Measurements from ENCODE around the gene AP5S1. TPM values are rescaled to one million over a fixed set of nuclear protein-coding genes. Genes with fewer than 3 reads are reported as not detected.

AP5S1 gene
- total RNA-seq, 1 experiment from 2014 or later, result 17.5 TPM

- intact Hi-C loops (cut with micrococcal nuclease; ENCODE audit: unreplicated experiment), result no loop called here
- Histone ChIP-seq H3K9me3 (ENCODE audit: low read depth, low read length, poor library complexity, severe bottlenecking) (no peaks in the 10 kb centered on the region), H3K27ac (ENCODE audit: low read depth, low read length, poor library complexity, severe bottlenecking) (peak overlapping the region; percentile 91), H3K4me1 (ENCODE audit: insufficient read depth, low read length, poor library complexity, severe bottlenecking) (peaks cover 27% of the 10 kb centered on the region), H3K36me3 (ENCODE audit: insufficient read depth, low read length, poor library complexity, severe bottlenecking) (peaks cover 48% of the 10 kb centered on the region), H3K4me3 (ENCODE audit: low read depth, low read length, poor library complexity, severe bottlenecking) (peak overlapping the region; percentile 97), H3K27me3 (replicated peaks; ENCODE audit: insufficient read depth, low read depth, low read length, poor library complexity) (no peaks in the 10 kb centered on the region)
- CTCF ChIA-PET, result no interaction called here
- BruUV-seq (replicated peaks), result no TSS peak
- DNase-seq (ENCODE audit: low spot score), result no peak
- TF ChIP-seq EZH2 (IDR thresholded peaks at IDR 0.05; ENCODE audit: borderline replicate concordance, low read depth, low read length, poor library complexity, severe bottlenecking) (no peak), CTCF (conservative IDR thresholded peaks at IDR 0.05; ENCODE audit: low read depth, low read length) (no peak)
- POLR2A ChIA-PET (ENCODE audit: low non-redundant PET), result no interaction called here
These were observed 23.2 kb upstream of the AP5S1 start for GRCh38 chr20:3797226-3797545.

- Histone ChIP-seq H3K9me3 (ENCODE audit: low read depth, low read length, poor library complexity, severe bottlenecking) (no peaks in the 10 kb centered on the region), H3K4me1 (ENCODE audit: insufficient read depth, low read length, poor library complexity, severe bottlenecking) (peaks cover 27% of the 10 kb centered on the region), H3K27ac (ENCODE audit: low read depth, low read length, poor library complexity, severe bottlenecking) (peak overlapping the region; percentile 91), H3K4me3 (ENCODE audit: low read depth, low read length, poor library complexity, severe bottlenecking) (peak overlapping the region; percentile 97), H3K36me3 (ENCODE audit: insufficient read depth, low read length, poor library complexity, severe bottlenecking) (peaks cover 54% of the 10 kb centered on the region), H3K27me3 (replicated peaks; ENCODE audit: insufficient read depth, low read depth, low read length, poor library complexity) (no peaks in the 10 kb centered on the region)
- POLR2A ChIA-PET (ENCODE audit: low non-redundant PET), result interaction anchor here (0.6 kb wide), 1 partner anchor 16 kb away, joined by 8 read pairs; no protein-coding TSS in a partner anchor
- BruUV-seq (replicated peaks), result no TSS peak
- CTCF ChIA-PET, result no interaction called here
- intact Hi-C loops (cut with micrococcal nuclease; ENCODE audit: unreplicated experiment), result no loop called here
- DNase-seq (ENCODE audit: low spot score), result no peak
- TF ChIP-seq CTCF (conservative IDR thresholded peaks at IDR 0.05; ENCODE audit: low read depth, low read length), result no peak
- TF ChIP-seq EZH2 (IDR thresholded peaks at IDR 0.05; ENCODE audit: borderline replicate concordance, low read depth, low read length, poor library complexity, severe bottlenecking), result no peak
These were observed 22.6 kb upstream of the AP5S1 start for GRCh38 chr20:3797592-3798372.

GRCh38 chr20:3798373-3798768 lies 22.0 kb upstream of the AP5S1 start:
- CTCF ChIA-PET, result no interaction called here
- BruUV-seq (replicated peaks), result TSS peak; percentile 49
- TF ChIP-seq EZH2 (IDR thresholded peaks at IDR 0.05; ENCODE audit: borderline replicate concordance, low read depth, low read length, poor library complexity, severe bottlenecking) (no peak), CTCF (conservative IDR thresholded peaks at IDR 0.05; ENCODE audit: low read depth, low read length) (no peak)
- DNase-seq (ENCODE audit: low spot score), result no peak
- H3K36me3 ChIP-seq (ENCODE audit: insufficient read depth, low read length, poor library complexity, severe bottlenecking), result peaks cover 60% of the 10 kb centered on the region
- intact Hi-C loops (cut with micrococcal nuclease; ENCODE audit: unreplicated experiment), result no loop called here
- no peaks in the 10 kb centered on the region for H3K9me3 ChIP-seq (ENCODE audit: low read depth, low read length, poor library complexity, severe bottlenecking)
- H3K27ac ChIP-seq (ENCODE audit: low read depth, low read length, poor library complexity, severe bottlenecking), result peak overlapping the region; percentile 91
- POLR2A ChIA-PET (ENCODE audit: low non-redundant PET), result interaction anchor here (0.6 kb wide), 1 partner anchor 17 kb away, joined by 8 read pairs; no protein-coding TSS in a partner anchor
- H3K4me3 ChIP-seq (ENCODE audit: low read depth, low read length, poor library complexity, severe bottlenecking), result peak overlapping the region; percentile 97
- peaks cover 27% of the 10 kb centered on the region for H3K4me1 ChIP-seq (ENCODE audit: insufficient read depth, low read length, poor library complexity, severe bottlenecking)
- H3K27me3 ChIP-seq (replicated peaks; ENCODE audit: insufficient read depth, low read depth, low read length, poor library complexity), result no peaks in the 10 kb centered on the region

Data from A673 (cell line).